Measurements from ENCODE around the gene DOCK3.
"Not testable (repeated sequence)": the region's sequence is repeated elsewhere in the genome, so short reads cannot be mapped to it uniquely, and the experiment has no call there.

The DOCK3 gene

GRCh38 chr3:50650018-50650417 is 24.7 kb upstream of the DOCK3 start:
- no peak for DNase-seq

- no peak for DNase-seq
Observed at GRCh38 chr3:50651445-50651844, 23.3 kb upstream of the DOCK3 start.

GRCh38 chr3:50651920-50652529 is 22.7 kb upstream of the DOCK3 start:
- no peak for DNase-seq

- DNase-seq = peak in 3 of 4 experiments; percentile 46 to 59 (median 50)
Observed at GRCh38 chr3:50652709-50653108, 22.0 kb upstream of the DOCK3 start.

GRCh38 chr3:50653937-50654595 is 20.7 kb upstream of the DOCK3 start:
- peak in 3 of 4 experiments; percentile 52 to 53 (median 52) for DNase-seq

- DNase-seq = peak; percentile 56 to 84 (median 72)
Observed at GRCh38 chr3:50655009-50655830, 19.5 kb upstream of the DOCK3 start.

GRCh38 chr3:50656417-50657195 is 18.1 kb upstream of the DOCK3 start:
- peak in 1 of 4 experiments; percentile 1 for DNase-seq

- peak in 1 of 4 experiments; percentile 1 for DNase-seq
Observed at GRCh38 chr3:50657407-50657806, 17.3 kb upstream of the DOCK3 start.

- no peak for DNase-seq
Observed at GRCh38 chr3:50657816-50658215, 16.9 kb upstream of the DOCK3 start.

GRCh38 chr3:50658416-50658815 is 16.3 kb upstream of the DOCK3 start:
- peak in 1 of 4 experiments; percentile 1 for DNase-seq

- DNase-seq = no peak
Observed at GRCh38 chr3:50658831-50659230, 15.9 kb upstream of the DOCK3 start.

GRCh38 chr3:50660386-50660785 is 14.3 kb upstream of the DOCK3 start:
- no peak for DNase-seq

- no peak for DNase-seq
Observed at GRCh38 chr3:50661321-50661837, 13.3 kb upstream of the DOCK3 start.

GRCh38 chr3:50662408-50662807 is 12.3 kb upstream of the DOCK3 start:
- no peak for DNase-seq

- DNase-seq = peak; percentile 79 to 91 (median 89)
Observed at GRCh38 chr3:50665081-50665840, 9.5 kb upstream of the DOCK3 start.

GRCh38 chr3:50665841-50666115 is 8.9 kb upstream of the DOCK3 start:
- not testable (repeated sequence) for DNase-seq

GRCh38 chr3:50666837-50667236 is 7.9 kb upstream of the DOCK3 start:
- DNase-seq = peak in 2 of 4 experiments; percentile 40 to 48

GRCh38 chr3:50671331-50671730 is 3.4 kb upstream of the DOCK3 start:
- DNase-seq = peak in 1 of 4 experiments; percentile 24

GRCh38 chr3:50672656-50673055 is 2.1 kb upstream of the DOCK3 start:
- DNase-seq = no peak

GRCh38 chr3:50673931-50674330 is 796 bp upstream of the DOCK3 start:
- peak; percentile 54 to 86 (median 76) for DNase-seq

GRCh38 chr3:50675179-50676030 is 678 bp downstream of the DOCK3 start:
- DNase-seq = peak; percentile 32 to 82 (median 62)

Data from suppressor macrophage (primary cell).